Gastroesophageal sphincter (tissue), 3 donors: ENCODE data around the gene ADORA2A.

Experiments
- CTCF ChIP-seq, 4 experiments: fragments of 200-600 bp in 2 of 4; fragments of 450-650 bp in 2 of 4; sonication (generic) in 1 of 4; IDR thresholded peaks; one replicate each; pipeline ENCODE4 v1.5.1; 2017 to 2019; ENCODE audit warnings: antibody characterized with exemption in 4 of 4, mild to moderate bottlenecking in 2 of 4, moderate library complexity in 2 of 4
- EP300 ChIP-seq: sonication (generic); formaldehyde crosslinking; IDR thresholded peaks from one replicate; pipeline ENCODE4 v1.6.1; 2017; ENCODE audit warnings: antibody characterized with exemption, mild to moderate bottlenecking
- POLR2A ChIP-seq, 2 donors: fragments of 450-650 bp; IDR thresholded peaks; one replicate each; pipeline ENCODE4 v1.6.1; 2017; ENCODE audit warnings: antibody characterized with exemption in 2 of 2, mild to moderate bottlenecking in 2 of 2, moderate library complexity in 1 of 2
- POLR2AphosphoS5 ChIP-seq: sonication (generic); formaldehyde crosslinking; IDR thresholded peaks from one replicate; pipeline ENCODE4 v1.6.1; 2017; ENCODE audit warnings: antibody characterized with exemption

DNA sequence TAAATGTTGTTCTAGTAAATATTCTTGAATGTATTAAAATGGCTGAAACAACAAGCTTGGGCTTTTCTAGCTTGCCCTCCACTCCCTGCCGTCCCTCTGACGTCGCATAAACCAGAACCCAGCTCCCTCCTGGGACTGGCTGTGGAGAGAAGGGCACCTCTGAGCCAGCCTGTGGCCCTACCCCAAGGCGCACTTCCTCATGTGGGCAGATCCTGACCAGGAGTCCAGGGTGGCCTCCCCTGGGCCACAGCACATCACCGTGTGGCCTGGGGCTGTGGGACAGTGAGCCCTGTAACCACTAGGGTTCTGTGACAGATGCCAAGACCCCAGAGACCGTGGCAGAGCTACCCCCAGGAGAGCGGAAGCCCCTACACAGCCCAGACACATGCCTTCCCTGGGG, 10.2 kb upstream of the ADORA2A start:
- no peak for TF ChIP-seq EP300
- no peak for TF ChIP-seq CTCF (IDR thresholded peaks at IDR 0.05)
- TF ChIP-seq POLR2A (IDR thresholded peaks at IDR 0.05), result no peak
- TF ChIP-seq POLR2AphosphoS5, result no peak
